ENCODE results near the gene ZNF638. TPM values are rescaled to one million over a fixed set of nuclear protein-coding genes. Genes with fewer than 3 reads are reported as not detected.

Gene ZNF638
- total and polyA plus RNA-seq, 2 of the 8 experiments (the other 6 are each of a cell fraction or from before 2014, with no cell fraction given), result 45.3 to 143 TPM

GRCh38 chr2:71380665-71381064, 49.1 kb downstream of the ZNF638 start (continued):
- no peak for TF ChIP-seq SP4 (IDR thresholded peaks at IDR 0.05; ENCODE audit: low read length)
- TF ChIP-seq TCF12 (IDR thresholded peaks at IDR 0.05; ENCODE audit: low read depth, low read length), result no peak
- no peak for TF ChIP-seq MAX (IDR thresholded peaks at IDR 0.05)
- TF ChIP-seq CREB1 (IDR thresholded peaks at IDR 0.05), result no peak

Measured in H1 (cell line).